Activated CD8-positive, alpha-beta memory T cell treated with anti-CD3 and anti-CD28 coated beads, Interleukin-2, amount 50 U/mL, for 1 hour (primary cell): ENCODE measurements around the gene ROBO2.
"Not testable (repeated sequence)": the region's sequence is repeated elsewhere in the genome, so short reads cannot be mapped to it uniquely, and the experiment has no call there.

ENCODE experiments used
- DNase-seq: peaks from one replicate; pipeline ENCODE4 v3.0.0-alpha.2; 2020; ENCODE audit errors: extremely low read depth

The ROBO2 gene

DNA sequence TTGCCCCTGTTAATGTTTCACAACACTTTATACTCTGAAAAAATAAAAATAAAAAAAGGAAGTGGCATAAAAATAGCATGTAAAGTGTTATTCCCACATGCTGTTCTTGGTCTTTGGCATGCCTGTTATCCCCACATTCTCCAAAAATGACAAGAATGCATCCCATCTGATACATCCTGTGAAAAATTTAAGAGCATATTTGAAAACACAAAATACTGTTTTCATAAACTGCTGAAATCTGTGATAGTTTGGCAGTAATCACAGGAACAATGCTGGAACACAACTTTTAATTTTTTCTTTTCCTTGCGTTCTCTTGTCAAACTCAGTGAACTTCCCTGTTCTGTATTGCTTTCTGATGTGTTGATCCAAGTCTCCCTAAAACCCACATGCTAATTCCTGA is 288.8 kb downstream of the ROBO2 start:
- DNase-seq, result no peak

DNA sequence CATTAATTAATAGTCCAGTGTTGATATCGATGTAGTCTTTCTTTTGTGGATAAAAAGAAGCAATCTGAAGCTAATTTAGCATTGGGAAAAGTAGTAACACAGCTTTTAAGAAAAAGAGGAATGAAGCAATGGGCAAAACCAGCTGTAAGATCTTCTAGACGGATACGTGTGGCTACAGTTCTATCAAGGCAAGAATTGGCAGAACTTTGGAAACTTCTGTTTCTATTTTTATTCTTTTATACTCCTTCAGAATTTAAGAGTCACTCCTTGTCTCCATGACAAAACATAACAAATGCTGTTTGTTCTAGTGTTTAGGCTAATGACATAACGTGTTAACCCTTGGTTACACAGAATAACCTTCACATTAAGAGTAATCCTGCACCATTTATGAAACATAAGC is 289.2 kb downstream of the ROBO2 start:
- DNase-seq, result no peak

DNA sequence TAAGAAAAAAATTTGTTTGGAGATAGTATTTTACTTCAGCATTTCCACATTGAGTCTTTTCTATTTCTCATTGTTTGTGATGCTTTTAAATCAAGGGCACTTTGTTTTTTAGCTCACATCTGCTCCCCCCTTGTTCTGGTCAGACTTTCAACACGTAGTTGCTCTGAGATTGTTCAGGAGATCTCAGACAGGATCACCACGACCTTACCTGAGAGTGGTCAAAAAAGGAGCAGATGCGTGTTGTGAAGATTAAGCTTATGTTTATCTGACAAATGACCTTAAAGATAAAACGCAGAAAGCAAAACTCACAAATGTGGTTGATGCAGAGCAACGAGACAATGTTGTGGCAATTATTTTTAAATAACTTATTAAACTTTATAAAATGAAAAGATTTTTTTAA is 298.3 kb downstream of the ROBO2 start:
- DNase-seq, result no peak

DNA sequence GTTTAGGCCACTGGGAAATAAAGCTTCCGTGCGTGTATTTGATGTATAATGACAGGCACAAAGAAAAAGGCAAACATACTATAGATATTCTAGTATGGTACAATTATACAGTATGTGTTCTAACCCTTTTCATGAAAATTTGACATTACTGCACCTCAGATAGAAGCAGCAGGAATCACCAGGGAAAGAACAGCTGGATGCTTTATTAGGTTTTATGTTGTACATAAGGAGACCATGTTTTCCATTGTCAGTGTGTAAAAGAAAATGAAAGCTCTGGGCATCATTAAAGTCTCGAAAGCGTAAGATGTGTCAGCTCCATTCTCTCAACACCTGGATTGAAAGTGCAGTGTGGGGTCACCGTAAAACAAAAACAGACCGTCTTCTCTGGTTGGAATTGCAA is 302.1 kb downstream of the ROBO2 start:
- DNase-seq, result no peak

DNA sequence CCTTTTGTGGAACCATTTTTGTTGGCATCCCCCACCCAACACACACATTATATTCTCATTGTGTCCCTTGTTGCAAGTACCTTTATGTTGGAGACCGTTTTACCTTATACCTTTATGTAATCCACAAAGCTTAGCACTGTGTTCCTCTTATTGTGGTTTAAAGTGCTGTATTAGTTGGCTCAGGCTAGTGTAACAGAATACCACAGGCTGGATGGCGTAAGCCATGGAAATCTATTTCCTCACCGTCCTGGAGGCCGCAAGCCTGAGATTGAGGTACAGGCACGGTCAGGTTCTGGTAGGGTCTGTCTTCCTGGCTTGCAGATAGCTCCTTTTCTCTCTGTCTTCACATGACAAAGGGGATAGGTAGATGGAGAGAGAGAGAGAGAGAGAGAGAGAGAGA is 302.8 kb downstream of the ROBO2 start:
- no peak for DNase-seq

DNA sequence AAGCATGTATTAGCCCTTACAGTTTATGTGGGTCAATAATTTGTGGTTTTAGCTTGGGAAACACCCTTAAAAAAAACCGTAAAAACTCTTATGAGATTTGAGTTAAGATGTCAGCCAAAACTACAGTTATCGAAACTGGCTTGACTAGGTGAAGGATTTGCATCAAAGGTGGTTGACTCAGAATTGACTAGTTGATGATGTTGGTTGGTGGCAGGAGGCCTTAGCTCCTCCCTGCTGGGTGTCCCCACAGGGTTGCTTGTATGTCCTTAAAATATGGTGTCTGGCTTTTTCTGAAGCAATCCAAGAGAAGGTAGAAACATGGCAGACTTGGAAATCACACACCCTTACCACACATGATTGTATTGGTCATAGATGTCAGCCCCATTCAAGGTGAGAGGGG is 305.1 kb downstream of the ROBO2 start:
- no peak for DNase-seq

DNA sequence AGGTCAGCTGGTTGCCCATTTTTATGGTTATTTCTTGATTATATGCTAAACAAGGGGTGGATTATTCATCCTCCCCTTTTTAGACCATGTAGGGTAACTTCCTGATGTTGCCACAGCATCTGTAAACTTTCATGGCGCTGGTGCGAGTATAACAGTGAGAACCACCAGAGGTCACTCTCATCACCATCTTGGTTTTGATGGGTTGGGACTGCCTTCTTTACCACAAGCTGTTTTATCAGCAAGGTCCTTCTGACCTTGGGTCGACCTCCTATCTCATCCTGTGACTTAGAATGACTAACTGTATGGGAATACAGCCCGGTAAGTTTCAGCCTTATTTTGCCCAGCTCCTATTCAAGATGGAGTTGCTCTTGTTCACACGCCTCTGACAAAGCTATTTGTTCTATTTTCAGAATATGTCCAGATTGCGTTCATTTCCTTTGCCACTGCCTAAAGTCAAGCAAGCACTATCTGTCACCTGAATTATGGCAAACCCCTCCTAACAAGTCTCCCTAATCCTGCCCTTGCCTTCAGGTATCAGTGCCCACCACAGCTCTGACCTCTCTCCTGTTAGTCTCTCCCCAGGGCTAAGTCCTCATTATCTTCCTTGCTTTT is 308.5 kb downstream of the ROBO2 start:
- no peak for DNase-seq

DNA sequence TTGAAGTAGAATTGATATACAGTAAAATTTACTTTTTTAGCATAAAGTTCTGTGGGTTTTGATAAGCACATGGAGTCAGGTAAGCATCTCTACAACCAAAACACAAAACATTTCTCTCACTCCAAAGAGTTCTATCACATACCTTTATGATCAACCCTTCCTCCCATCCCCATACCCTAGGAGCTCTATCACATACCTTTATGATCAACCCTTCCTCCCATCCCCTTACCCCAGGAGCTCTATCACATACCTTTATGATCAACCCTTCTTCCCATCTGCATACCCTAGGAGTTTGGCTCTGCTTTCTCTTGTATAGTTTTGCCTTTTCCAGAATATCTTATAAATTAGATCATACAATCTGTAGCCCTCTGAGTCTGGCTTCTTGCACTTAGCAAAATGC is 315.1 kb downstream of the ROBO2 start:
- no peak for DNase-seq

DNA sequence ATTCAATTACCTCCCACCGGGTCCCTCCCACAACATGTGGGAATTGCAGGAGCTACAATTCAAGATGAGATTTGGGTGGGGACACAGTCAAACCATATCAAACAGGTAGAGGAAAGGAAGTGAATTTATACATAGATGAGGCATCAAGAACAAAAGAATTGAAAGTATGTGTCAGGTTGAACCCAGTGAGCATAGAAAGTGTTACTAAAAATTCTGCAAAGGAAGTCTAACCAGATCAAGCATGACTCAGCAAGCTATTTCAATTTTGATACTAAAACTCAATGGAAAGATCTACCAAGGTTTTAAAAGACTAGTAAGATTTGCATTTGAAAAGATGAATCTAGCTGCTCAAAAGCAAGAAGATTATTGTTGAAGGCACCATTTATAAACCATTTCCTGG is 323.0 kb downstream of the ROBO2 start:
- no peak for DNase-seq

DNA sequence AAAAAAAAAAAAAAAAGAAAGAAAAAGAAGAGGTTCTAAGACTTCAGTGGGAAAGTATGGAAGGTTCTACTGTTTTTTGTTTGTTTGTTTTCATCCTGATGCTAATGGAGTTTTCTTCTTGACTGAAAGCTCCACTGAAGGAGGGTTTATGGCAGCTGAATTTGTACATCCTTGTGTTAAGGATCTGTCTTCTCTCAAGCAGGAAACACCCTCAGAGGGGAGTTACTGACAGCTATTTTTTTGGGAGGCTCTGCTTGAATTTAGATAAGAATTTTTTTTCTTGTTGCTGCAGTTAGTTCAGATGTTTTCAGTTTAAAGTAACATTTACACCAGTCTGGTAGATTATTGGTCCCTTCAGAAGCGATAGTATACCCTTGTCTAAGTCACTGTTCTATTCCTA is 325.3 kb downstream of the ROBO2 start:
- DNase-seq, result no peak

DNA sequence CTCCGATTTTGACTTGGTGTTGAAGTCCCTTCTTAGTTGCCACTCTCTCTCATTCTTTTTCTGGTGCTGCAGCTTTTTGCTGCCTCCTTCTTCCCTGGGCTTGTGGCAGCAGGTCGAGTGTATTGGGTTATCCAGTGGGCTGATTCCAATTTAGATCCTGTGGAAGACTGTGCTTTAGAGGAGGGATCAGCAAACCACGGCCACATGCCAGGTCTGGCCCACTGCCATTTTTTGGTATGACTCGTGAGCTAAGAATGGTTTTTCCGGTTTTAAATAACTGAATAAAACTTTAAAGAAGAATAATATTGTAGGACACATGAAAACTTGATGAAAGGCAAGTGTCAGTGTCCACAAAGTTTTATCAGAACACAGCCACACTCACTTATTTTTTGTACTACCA is 330.5 kb downstream of the ROBO2 start:
- no peak for DNase-seq

DNA sequence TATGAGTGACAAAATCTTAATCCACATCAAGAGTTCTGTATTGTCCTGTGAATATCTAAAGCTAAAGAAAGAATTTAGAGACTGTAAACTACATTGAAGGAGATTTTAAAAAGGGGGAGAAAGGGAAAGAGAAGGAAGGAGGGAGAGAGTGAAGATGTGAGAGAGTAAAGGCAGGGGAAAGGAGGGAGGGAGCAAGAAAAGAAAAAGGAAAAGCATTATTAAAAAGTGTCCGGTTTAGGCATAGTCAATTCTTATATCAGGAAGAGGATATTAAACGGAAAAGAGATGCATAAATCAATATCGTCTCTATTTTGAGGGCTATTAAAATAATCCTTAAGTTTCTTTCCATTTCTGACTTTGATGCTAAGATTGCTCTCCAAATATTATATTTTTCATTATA is 332.1 kb downstream of the ROBO2 start:
- no peak for DNase-seq

DNA sequence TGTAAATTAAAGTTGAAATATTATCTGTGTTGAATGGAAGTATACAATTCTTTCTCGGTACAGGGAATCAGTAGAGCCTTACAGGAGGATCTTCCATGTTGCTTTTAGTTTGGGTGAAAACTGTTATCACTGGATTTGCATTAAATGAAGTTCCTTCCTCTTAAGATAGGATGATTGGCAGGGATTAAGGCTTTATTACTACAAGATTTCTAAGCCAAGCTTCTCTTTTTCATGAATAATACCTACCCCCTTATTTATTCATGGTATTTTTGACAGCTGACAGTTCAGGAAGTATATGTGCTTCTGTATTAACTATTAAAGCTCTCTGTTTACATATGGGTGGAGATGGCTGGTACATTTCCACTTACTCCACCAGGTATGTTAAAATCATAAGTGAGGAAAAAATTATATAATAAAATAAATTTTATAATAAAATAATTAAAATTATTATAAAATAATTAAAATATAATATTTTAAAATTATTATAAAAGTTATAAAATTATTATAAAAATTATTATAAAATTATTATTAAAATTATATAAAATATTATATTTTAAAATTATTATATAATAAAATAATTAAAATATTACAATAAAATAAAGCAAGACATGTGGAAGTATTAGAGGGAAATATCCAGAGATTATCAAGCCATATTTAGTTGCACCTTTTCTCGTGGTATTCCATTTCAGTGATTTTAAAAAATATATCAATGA is 332.9 kb downstream of the ROBO2 start:
- DNase-seq, result no peak

DNA sequence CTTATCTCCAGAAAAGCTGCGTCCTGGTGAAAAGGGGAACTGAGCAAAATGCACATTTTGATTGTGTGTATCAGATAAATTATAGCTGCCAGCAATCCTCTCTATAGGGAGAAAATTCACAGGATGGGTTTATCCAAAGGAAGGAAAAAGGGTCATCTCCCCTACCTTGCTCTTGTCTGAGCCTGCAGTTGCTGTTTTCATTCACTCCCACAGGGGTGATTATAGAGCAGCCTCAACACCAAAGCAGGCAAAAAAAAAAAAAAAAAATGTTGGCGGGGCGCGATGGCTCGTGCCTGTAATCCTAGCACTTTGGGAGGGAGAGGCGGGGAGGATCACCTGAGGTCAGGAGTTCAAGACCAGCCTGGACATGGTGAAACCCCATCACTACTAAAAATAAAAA is 333.7 kb downstream of the ROBO2 start:
- DNase-seq, result no peak

DNA sequence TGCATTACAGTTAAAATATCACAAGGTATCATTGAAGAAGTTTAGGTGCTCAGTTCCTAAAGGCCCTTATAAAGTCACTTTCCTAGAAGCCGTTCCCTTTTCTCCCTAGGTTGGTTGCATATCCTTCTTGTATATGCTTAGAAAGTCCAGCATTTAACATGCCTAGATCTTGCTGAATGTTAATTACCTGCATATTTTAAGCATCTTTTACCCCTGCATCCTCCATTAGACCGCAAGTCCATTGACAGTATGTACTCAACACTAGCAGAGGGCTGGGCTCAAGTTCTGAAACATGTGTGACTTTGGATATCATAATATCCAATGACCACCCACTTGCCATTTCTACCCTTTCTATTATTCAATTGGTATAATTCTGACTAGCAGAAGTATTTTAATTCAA is 336.6 kb downstream of the ROBO2 start:
- no peak for DNase-seq

DNA sequence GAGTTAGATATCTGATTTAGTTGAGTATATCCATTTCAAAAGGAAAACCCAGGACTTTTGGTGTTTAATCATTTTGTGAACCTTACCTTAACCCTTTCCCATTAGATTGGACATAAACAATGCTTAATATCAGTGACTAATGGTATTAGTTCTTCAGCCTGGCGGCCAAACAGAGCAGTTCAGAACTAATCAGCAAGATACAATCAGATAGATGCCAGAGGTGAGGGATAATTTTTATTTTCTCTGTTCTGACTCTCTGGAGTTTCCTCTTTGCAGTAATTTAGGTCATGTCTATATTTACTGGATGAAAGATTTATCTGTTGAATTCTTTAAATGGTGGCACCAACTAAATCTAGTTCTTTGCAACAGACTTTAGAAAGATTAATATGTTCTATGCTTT is 337.8 kb downstream of the ROBO2 start:
- DNase-seq, result no peak

DNA sequence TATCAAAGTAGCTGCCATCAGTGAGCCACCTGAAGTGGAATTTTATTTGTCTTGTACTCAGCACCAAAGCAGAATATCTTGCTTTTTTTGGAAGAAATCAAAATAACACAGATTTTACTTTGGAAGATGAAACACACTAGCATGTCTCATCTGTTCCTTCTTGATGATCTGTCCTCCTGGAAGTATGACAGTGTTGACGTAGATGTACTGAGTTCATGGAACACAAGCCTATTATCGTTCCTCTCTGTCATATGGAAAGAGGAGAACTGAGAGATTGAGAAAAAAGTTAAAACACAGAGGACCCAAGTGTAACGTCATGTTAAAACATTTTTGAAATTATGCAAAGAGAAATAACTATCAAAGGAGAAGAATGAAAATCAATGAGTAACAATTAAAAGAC is 340.2 kb downstream of the ROBO2 start:
- DNase-seq, result no peak

DNA sequence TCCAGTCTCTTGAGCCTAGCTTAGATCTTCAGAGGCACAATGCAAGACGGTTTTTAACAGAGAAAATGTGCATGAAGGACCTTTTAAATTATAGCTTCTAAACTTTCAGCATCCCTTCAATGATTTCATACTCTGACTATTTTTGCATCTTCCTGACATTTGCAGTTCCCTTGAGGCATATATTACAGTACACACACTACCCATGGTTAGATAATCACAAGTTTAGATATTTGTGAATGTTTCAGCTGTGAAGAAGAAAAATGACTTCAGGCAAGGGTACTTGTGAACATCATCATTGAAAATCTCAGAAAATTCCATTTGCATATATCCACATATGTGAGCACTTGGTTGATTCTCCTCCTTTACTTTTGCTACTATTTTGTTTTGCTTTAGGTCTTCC is 341.5 kb downstream of the ROBO2 start:
- no peak for DNase-seq

DNA sequence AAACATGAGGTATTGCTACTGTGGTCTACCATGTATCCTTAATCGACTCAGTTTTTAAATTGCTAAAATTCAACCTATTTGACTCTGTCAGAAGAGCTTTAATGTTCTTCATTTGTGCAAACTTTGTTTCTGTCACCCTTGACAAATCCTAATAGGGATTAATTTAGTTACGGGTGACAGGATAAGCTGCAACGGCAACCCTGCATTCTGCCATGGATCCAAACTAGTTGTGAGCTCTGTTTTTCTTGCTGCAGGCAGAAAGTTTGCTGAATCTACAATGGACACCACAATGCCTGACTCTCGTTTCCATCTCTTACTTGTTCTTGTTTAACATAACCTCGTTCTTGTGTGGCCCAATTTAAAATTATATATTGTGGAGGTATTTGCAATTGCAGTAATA is 352.3 kb downstream of the ROBO2 start:
- DNase-seq, result no peak

DNA sequence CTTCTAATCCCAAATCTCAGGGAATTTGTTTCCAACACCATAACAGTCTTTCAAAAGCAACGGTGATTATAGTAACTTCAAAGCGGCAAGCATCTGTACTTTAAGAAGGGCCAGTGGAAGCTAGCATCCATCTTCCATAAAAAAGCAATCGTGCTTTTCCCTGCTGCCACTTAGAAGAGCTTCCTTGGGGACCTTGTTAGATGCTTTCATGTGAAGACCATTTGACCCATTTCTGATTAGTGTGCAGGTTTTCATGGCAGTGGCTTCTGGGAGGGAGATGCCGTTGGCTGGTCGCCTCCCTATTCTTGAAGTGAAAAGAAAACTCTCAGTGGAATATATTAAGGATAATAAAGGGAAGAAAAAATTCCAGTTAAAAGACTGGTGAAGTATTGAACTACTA is 354.1 kb downstream of the ROBO2 start:
- DNase-seq, result no peak

DNA sequence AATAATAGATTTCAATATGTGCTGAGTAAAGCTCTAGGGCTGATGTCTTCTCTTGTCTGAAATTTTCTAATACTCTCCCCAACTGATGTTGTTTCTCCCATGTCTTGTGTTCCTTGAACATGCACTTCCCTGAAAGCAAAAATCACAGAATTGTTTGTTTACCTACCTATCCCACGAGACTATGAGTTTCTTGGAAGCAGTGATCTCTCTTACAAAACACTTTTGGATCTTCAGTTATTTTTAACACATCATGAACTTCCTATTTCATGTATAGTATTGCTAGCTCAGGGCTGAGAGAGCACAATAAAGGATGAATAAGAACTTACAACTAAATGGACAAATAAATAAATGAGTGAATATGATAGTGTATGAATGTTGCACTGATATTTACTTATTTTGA is 365.0 kb downstream of the ROBO2 start:
- no peak for DNase-seq

DNA sequence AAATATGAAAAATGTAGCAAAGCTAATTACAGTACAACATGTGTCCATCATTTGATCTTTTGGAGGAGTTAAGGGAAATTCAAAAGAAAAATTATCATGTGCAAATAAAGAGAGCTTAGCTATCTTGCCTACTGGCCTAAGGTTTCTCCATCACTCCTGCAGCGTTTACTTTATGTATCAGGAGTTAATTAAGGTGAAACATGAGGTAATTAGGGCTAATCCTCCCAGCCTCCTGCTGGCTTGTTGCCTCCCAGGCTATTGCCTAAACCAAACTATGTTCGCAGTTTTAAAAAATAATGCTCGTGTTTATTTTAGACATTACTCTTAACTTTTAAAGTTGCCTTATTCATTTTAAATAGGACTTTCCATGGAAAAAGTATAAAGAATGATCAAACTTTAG is 367.5 kb downstream of the ROBO2 start:
- no peak for DNase-seq

DNA sequence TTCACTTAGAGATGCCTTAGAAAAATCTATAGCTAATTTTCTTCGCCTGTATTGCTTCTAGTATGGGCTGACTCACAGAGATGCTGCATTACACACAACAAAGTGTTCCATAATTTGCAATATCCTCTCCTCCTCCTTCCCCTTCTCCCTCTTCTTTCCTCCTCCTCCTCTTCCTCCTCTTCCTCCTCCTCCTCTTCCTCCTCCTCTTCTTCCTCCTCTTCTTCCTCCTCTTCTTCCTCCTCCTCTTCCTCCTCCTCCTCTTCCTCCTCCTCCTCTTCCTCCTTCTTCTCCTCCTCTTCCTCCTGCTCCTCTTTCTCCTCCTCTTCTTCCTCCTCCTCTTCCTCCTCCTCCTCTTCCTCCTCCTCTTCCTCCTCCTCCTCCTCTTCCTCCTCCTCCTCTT is 370.4 kb downstream of the ROBO2 start:
- DNase-seq, result not testable (repeated sequence)

DNA sequence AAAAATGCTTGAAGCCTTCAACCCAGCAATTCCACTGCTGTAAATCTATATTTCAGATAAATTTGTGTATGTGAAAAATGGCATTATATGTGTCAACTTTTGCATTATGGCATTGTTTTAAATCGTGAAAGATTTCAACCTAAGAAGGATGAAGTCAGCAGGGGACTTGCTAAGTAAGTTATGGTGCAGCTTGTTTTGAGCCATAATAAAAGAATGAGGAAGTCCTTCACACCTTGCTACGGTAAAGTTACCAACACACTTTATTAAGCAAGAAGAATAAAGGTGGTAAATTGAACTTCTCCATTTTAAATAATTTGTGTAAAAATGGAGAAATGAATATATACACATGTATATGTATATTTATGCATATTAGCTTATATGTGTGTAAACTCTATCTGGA is 371.4 kb downstream of the ROBO2 start:
- no peak for DNase-seq
